ENCODE data around the gene CD96. TPM values are rescaled to one million over a fixed set of nuclear protein-coding genes. Genes with fewer than 3 reads are reported as not detected.

CD96 gene
- polyA plus RNA-seq, 1 donor from 2014 or later = not detected

DNA sequence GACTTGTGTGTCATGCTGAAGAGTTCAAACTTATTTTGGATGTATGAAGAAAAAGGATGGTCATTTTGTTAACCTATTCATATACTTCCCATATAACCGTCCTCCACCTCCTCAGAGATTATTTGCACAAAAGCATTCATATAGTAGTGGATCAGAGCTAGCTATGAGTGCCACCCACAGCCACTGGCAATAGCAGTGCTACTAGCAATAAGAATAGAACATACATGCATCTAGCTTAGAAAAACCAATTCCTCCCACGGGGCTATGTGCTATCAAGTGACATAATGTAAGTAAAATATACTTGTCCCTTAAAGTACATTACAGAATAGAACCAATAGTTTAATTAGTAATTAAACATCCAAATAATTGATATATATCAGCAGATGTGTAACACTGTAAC lies 63.5 kb downstream of the CD96 start:
- no peak for TF ChIP-seq EZH2 (IDR thresholded peaks at IDR 0.05; ENCODE audit: borderline replicate concordance, insufficient read depth, low read length, poor library complexity, severe bottlenecking)
- TF ChIP-seq EP300 (conservative IDR thresholded peaks at IDR 0.05; ENCODE audit: poor library complexity, severe bottlenecking) = no peak
- TF ChIP-seq, protein P1, sequence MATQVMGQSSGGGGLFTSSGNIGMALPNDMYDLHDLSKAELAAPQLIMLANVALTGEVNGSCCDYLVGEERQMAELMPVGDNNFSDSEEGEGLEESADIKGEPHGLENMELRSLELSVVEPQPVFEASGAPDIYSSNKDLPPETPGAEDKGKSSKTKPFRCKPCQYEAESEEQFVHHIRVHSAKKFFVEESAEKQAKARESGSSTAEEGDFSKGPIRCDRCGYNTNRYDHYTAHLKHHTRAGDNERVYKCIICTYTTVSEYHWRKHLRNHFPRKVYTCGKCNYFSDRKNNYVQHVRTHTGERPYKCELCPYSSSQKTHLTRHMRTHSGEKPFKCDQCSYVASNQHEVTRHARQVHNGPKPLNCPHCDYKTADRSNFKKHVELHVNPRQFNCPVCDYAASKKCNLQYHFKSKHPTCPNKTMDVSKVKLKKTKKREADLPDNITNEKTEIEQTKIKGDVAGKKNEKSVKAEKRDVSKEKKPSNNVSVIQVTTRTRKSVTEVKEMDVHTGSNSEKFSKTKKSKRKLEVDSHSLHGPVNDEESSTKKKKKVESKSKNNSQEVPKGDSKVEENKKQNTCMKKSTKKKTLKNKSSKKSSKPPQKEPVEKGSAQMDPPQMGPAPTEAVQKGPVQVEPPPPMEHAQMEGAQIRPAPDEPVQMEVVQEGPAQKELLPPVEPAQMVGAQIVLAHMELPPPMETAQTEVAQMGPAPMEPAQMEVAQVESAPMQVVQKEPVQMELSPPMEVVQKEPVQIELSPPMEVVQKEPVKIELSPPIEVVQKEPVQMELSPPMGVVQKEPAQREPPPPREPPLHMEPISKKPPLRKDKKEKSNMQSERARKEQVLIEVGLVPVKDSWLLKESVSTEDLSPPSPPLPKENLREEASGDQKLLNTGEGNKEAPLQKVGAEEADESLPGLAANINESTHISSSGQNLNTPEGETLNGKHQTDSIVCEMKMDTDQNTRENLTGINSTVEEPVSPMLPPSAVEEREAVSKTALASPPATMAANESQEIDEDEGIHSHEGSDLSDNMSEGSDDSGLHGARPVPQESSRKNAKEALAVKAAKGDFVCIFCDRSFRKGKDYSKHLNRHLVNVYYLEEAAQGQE (IDR thresholded peaks at IDR 0.05; ENCODE audit: borderline replicate concordance) = no peak
- TF ChIP-seq TAF1 (IDR thresholded peaks at IDR 0.05; ENCODE audit: low read depth) = no peak
- no peak for TF ChIP-seq RAD21 (conservative IDR thresholded peaks at IDR 0.05)
- TF ChIP-seq, protein P2, sequence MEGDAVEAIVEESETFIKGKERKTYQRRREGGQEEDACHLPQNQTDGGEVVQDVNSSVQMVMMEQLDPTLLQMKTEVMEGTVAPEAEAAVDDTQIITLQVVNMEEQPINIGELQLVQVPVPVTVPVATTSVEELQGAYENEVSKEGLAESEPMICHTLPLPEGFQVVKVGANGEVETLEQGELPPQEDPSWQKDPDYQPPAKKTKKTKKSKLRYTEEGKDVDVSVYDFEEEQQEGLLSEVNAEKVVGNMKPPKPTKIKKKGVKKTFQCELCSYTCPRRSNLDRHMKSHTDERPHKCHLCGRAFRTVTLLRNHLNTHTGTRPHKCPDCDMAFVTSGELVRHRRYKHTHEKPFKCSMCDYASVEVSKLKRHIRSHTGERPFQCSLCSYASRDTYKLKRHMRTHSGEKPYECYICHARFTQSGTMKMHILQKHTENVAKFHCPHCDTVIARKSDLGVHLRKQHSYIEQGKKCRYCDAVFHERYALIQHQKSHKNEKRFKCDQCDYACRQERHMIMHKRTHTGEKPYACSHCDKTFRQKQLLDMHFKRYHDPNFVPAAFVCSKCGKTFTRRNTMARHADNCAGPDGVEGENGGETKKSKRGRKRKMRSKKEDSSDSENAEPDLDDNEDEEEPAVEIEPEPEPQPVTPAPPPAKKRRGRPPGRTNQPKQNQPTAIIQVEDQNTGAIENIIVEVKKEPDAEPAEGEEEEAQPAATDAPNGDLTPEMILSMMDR (IDR thresholded peaks at IDR 0.05; ENCODE audit: poor library complexity, severe bottlenecking) = no peak
- no peak for TF ChIP-seq POLR2AphosphoS5 (IDR thresholded peaks at IDR 0.05)
- no peak for TF ChIP-seq SMC3 (conservative IDR thresholded peaks at IDR 0.05; ENCODE audit: poor library complexity)
- TF ChIP-seq MXI1 (conservative IDR thresholded peaks at IDR 0.05; ENCODE audit: poor library complexity, severe bottlenecking) = no peak
- Histone ChIP-seq H3K4me3 (ENCODE audit: low read length) (no peak overlapping the region), H3K27ac (ENCODE audit: low read length) (no peak overlapping the region), H3F3A (ENCODE audit: insufficient read depth, low read length, poor library complexity, severe bottlenecking) (no peaks in the 10 kb centered on the region), H3K36me3 (ENCODE audit: insufficient read depth, low read length) (no peaks in the 10 kb centered on the region), H3K9me2 (ENCODE audit: insufficient read depth, low read length) (no peaks in the 10 kb centered on the region), H4K20me1 (ENCODE audit: insufficient read depth) (no peaks in the 10 kb centered on the region), H3K9me3 (ENCODE audit: low read length) (no peaks in the 10 kb centered on the region), H3K9ac (ENCODE audit: low read length) (no peak overlapping the region), H3K27me3 (ENCODE audit: insufficient read depth, low read depth, low read length) (no peaks in the 10 kb centered on the region), H3K79me2 (replicated peaks; ENCODE audit: insufficient read depth, low read length) (no peaks in the 10 kb centered on the region), H2AFZ (ENCODE audit: low read depth, low read length) (no peak overlapping the region), H3K4me2 (ENCODE audit: low read length) (no peak overlapping the region)

DNA sequence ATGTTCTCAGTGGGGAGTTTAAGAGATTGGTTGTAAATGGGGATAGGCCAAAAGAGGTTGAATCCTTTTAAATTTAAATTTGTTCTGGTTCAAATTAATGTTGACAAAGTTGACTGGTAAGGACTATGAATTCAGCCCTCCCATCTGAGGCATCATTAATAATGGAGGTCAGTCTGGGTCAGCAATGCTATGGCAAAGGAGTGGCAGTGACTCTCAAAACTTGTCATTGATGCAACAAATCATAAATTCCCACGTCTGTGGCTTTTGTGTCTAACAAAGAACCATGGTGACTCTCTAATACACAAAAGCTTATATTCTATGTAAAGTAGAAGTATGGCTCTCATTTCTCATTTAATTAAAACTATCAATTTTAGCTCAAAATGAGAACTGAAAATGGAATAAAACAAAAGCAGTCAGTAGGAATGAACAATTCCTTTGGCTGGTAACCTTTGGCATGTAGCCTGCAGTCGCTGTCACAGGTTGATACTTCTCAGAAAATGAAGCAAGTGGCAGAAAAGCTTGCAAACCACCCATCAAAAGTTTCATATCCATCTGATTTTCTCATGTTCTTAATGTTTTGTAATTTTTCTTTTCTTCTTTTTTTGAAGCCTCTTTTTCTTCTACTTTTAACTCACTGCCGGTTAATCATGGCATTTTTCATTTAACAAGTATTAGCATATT lies 65.4 kb downstream of the CD96 start:
- Histone ChIP-seq H3F3A (ENCODE audit: insufficient read depth, low read length, poor library complexity, severe bottlenecking) (no peaks in the 10 kb centered on the region), H3K79me2 (replicated peaks; ENCODE audit: insufficient read depth, low read length) (no peaks in the 10 kb centered on the region), H3K4me3 (ENCODE audit: low read length) (no peak overlapping the region), H2AFZ (ENCODE audit: low read depth, low read length) (no peak overlapping the region), H3K27me3 (ENCODE audit: insufficient read depth, low read depth, low read length) (no peaks in the 10 kb centered on the region), H3K36me3 (ENCODE audit: insufficient read depth, low read length) (no peaks in the 10 kb centered on the region), H3K9me3 (ENCODE audit: low read length) (no peaks in the 10 kb centered on the region), H3K4me2 (ENCODE audit: low read length) (no peak overlapping the region), H3K9me2 (ENCODE audit: insufficient read depth, low read length) (no peaks in the 10 kb centered on the region), H3K27ac (ENCODE audit: low read length) (no peak overlapping the region), H4K20me1 (ENCODE audit: insufficient read depth) (no peaks in the 10 kb centered on the region), H3K9ac (ENCODE audit: low read length) (no peak overlapping the region)
- TF ChIP-seq, protein P2 (IDR thresholded peaks at IDR 0.05; ENCODE audit: poor library complexity, severe bottlenecking) = no peak
- TF ChIP-seq, protein P1 (IDR thresholded peaks at IDR 0.05; ENCODE audit: borderline replicate concordance) = no peak
- no peak for TF ChIP-seq MXI1 (conservative IDR thresholded peaks at IDR 0.05; ENCODE audit: poor library complexity, severe bottlenecking)
- no peak for TF ChIP-seq SMC3 (conservative IDR thresholded peaks at IDR 0.05; ENCODE audit: poor library complexity)
- TF ChIP-seq EP300 (conservative IDR thresholded peaks at IDR 0.05; ENCODE audit: poor library complexity, severe bottlenecking) = no peak
- no peak for TF ChIP-seq EZH2 (IDR thresholded peaks at IDR 0.05; ENCODE audit: borderline replicate concordance, insufficient read depth, low read length, poor library complexity, severe bottlenecking)
- TF ChIP-seq RAD21 (conservative IDR thresholded peaks at IDR 0.05) = no peak
- TF ChIP-seq TAF1 (IDR thresholded peaks at IDR 0.05; ENCODE audit: low read depth) = no peak
- TF ChIP-seq POLR2AphosphoS5 (IDR thresholded peaks at IDR 0.05) = no peak
